ENCODE data around the gene CREBL2. TPM values are rescaled to one million over a fixed set of nuclear protein-coding genes. Genes with fewer than 3 reads are reported as not detected.

The CREBL2 gene
- total and polyA plus RNA-seq, 10 of the 15 experiments (the other 5 are each of a cell fraction or from before 2014, with no cell fraction given), result 4.6 to 19.1 (median 13.5) TPM

- TF ChIP-seq ZBED1 (IDR thresholded peaks at IDR 0.05; ENCODE audit: borderline replicate concordance) (no peak), IKZF1 (conservative IDR thresholded peaks at IDR 0.05) (0 out of 2 replicates have a peak, but pooled peaks have one; percentile 10), BHLHE40 (IDR thresholded peaks at IDR 0.05; ENCODE audit: borderline replicate concordance in 1 of 2, low read depth in 2 of 2, low read length in 1 of 2) (no peak), TCF7 (IDR thresholded peaks at IDR 0.05; ENCODE audit: borderline replicate concordance) (no peak), YY1 (IDR thresholded peaks at IDR 0.05; ENCODE audit: low read depth, low read length) (peak; percentile 50; the same call in 1 of the 2 replicates), RUNX3 (IDR thresholded peaks at IDR 0.05; ENCODE audit: low read length) (peak; percentile 50), MLLT1 (IDR thresholded peaks at IDR 0.05) (no peak), USF1 (IDR thresholded peaks at IDR 0.05; ENCODE audit: borderline replicate concordance, extremely low read length, insufficient read depth, low read depth, low read length) (no peak), CUX1 (IDR thresholded peaks at IDR 0.05; ENCODE audit: insufficient replicate concordance, low read depth, low read length) (no peak), HDGF (IDR thresholded peaks at IDR 0.05) (no peak), CBX5 (IDR thresholded peaks at IDR 0.05; ENCODE audit: low read depth) (no peak), ZNF207 (IDR thresholded peaks at IDR 0.05; ENCODE audit: borderline replicate concordance) (no peak), CHD4 (IDR thresholded peaks at IDR 0.05) (no peak), SIX5 (IDR thresholded peaks at IDR 0.05; ENCODE audit: low read depth, low read length, severe bottlenecking) (no peak), DPF2 (IDR thresholded peaks at IDR 0.05) (no peak), GATAD2B (conservative IDR thresholded peaks at IDR 0.05; ENCODE audit: low read depth) (no peak)
- TF ChIP-seq, protein P1, sequence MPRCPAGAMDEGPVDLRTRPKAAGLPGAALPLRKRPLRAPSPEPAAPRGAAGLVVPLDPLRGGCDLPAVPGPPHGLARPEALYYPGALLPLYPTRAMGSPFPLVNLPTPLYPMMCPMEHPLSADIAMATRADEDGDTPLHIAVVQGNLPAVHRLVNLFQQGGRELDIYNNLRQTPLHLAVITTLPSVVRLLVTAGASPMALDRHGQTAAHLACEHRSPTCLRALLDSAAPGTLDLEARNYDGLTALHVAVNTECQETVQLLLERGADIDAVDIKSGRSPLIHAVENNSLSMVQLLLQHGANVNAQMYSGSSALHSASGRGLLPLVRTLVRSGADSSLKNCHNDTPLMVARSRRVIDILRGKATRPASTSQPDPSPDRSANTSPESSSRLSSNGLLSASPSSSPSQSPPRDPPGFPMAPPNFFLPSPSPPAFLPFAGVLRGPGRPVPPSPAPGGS (IDR thresholded peaks at IDR 0.05; ENCODE audit: borderline replicate concordance, insufficient read depth, low read depth, low read length, poor library complexity, severe bottlenecking), result no peak
- TF ChIP-seq, protein P2, sequence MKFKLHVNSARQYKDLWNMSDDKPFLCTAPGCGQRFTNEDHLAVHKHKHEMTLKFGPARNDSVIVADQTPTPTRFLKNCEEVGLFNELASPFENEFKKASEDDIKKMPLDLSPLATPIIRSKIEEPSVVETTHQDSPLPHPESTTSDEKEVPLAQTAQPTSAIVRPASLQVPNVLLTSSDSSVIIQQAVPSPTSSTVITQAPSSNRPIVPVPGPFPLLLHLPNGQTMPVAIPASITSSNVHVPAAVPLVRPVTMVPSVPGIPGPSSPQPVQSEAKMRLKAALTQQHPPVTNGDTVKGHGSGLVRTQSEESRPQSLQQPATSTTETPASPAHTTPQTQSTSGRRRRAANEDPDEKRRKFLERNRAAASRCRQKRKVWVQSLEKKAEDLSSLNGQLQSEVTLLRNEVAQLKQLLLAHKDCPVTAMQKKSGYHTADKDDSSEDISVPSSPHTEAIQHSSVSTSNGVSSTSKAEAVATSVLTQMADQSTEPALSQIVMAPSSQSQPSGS (IDR thresholded peaks at IDR 0.05; ENCODE audit: low read length), result no peak
Measured at GRCh38 chr12:12673296-12673695, 61.6 kb downstream of the CREBL2 start (continued).

Data from GM12878 (cell line).